Epithelial cell of alveolus of lung (primary cell): ENCODE results near the gene AP3B1. TPM values are rescaled to one million over a fixed set of nuclear protein-coding genes. Genes with fewer than 3 reads are reported as not detected.

Experiments
- total RNA-seq: library from RNA; depleted of rRNA; stranded (reverse); fragments of >200 nt; gene quantifications from 2 replicates; pipeline ENCODE4 v1.2.1, GENCODE V29; 2015

Gene AP3B1
- 27.5 and 48.9 TPM in 2 replicates for total RNA-seq

GRCh38 chr5:78294248-78295034 lies at the start of gene AP3B1:
Gene AP3B1 (minus strand): TSS chr5:78294698. CDS start chr5:78294579, 119 bp downstream.

Other genes with a start within 250 kb of the AP3B1 start
- 29.1 and 34.4 TPM in 2 replicates for gene SCAMP1, start 65.9 kb upstream of the AP3B1 start, total RNA-seq